Measurements from ENCODE around the gene ADSS1. TPM values are rescaled to one million over a fixed set of nuclear protein-coding genes. Genes with fewer than 3 reads are reported as not detected.

The ADSS1 gene
- total RNA-seq, 1 experiment from 2014 or later, result 9.9 TPM

GRCh38 chr14:104785708-104786080 is 61.7 kb downstream of the ADSS1 start:
- H3K4me2 ChIP-seq (ENCODE audit: low read length), result no peak overlapping the region
- no peaks in the 10 kb centered on the region for H3K27me3 ChIP-seq (ENCODE audit: insufficient read depth, low read length)
- ATAC-seq, result no peak
- no peaks in the 10 kb centered on the region for H3K9me3 ChIP-seq (ENCODE audit: control insufficient read depth in 1 of 2, insufficient read depth in 1 of 2, low read depth in 1 of 2, low read length in 2 of 2)
- H3K79me2 ChIP-seq (ENCODE audit: insufficient read depth, low read length), result peaks cover 45% of the 10 kb centered on the region; the same call in 1 of the 2 replicates
- no TSS peak for BruUV-seq (replicated peaks)
- intact Hi-C loops (cut with micrococcal nuclease), result no loop called here
- no peak overlapping the region for H3K9ac ChIP-seq (ENCODE audit: low read length)
- no peaks in the 10 kb centered on the region for H3K4me1 ChIP-seq (ENCODE audit: control insufficient read depth in 1 of 2, insufficient read depth in 2 of 2, low read length in 2 of 2)
- H2AFZ ChIP-seq (ENCODE audit: low read depth, low read length, poor library complexity, severe bottlenecking), result no peak overlapping the region
- CTCF ChIA-PET, result no interaction called here
- no peak for TF ChIP-seq YY1 (IDR thresholded peaks at IDR 0.05; ENCODE audit: extremely low read depth, insufficient replicate concordance, low read depth, low read length)
- TF ChIP-seq EZH2 (IDR thresholded peaks at IDR 0.05), result no peak
- no peak for TF ChIP-seq CBX3 (IDR thresholded peaks at IDR 0.05; ENCODE audit: low read depth)
- TF ChIP-seq, protein P1, sequence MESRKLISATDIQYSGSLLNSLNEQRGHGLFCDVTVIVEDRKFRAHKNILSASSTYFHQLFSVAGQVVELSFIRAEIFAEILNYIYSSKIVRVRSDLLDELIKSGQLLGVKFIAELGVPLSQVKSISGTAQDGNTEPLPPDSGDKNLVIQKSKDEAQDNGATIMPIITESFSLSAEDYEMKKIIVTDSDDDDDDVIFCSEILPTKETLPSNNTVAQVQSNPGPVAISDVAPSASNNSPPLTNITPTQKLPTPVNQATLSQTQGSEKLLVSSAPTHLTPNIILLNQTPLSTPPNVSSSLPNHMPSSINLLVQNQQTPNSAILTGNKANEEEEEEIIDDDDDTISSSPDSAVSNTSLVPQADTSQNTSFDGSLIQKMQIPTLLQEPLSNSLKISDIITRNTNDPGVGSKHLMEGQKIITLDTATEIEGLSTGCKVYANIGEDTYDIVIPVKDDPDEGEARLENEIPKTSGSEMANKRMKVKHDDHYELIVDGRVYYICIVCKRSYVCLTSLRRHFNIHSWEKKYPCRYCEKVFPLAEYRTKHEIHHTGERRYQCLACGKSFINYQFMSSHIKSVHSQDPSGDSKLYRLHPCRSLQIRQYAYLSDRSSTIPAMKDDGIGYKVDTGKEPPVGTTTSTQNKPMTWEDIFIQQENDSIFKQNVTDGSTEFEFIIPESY (IDR thresholded peaks at IDR 0.05; ENCODE audit: extremely low read depth, insufficient replicate concordance, low read length), result no peak
- no peak for TF ChIP-seq ZFX (IDR thresholded peaks at IDR 0.05)
- TF ChIP-seq, protein P2, sequence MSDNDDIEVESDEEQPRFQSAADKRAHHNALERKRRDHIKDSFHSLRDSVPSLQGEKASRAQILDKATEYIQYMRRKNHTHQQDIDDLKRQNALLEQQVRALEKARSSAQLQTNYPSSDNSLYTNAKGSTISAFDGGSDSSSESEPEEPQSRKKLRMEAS (IDR thresholded peaks at IDR 0.05), result no peak
- no peak overlapping the region for H3K4me3 ChIP-seq (replicated peaks in 1 of 2; ENCODE audit: low read depth in 1 of 2, low read length in 2 of 2)
- DNase-seq (ENCODE audit: low read depth, low spot score), result no peak
- POLR2A ChIA-PET, result no interaction called here
- no peak overlapping the region for H3K27ac ChIP-seq (ENCODE audit: low read depth, low read length)
- H3K36me3 ChIP-seq (ENCODE audit: control insufficient read depth in 1 of 2, insufficient read depth in 2 of 2, low read length in 2 of 2), result peaks cover 2 to 7% of the 10 kb centered on the region in 2 experiments; a peak in 3 of 4 replicates
- RAD21 ChIA-PET (ENCODE audit: low non-redundant PET in 1 of 2, low total read pairs in 2 of 2, uncharacterized antibody in 2 of 2, unreplicated experiment in 2 of 2), result no interaction called here
- no peaks in the 10 kb centered on the region for H3K9me2 ChIP-seq (ENCODE audit: insufficient read depth)
- no peaks in the 10 kb centered on the region for H4K20me1 ChIP-seq (ENCODE audit: insufficient read depth)

DNA sequence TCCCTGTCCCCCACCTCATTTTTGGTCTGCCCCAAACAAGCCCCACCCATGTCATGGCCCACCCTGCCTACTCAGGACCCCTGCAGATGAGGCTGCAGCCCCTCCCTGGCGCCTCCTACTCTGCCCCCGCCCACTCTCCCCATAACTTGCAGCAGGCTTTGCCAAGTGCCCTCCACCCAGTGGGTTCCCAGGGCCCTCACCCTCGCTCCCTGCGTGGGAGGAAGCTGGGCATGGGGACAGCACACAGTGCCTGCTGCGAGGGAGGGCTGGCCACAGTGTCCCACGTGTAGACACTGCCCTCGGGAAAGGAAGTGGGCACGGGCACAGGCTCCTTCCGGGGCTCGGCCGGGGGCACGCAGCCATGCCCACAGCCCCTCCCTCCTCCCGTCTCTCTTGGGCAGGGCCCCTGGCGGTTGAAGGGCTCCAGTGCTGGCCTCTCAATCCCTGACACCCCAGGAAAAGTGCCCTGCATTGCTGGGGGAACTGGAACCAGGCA is 62.1 kb downstream of the ADSS1 start:
- RAD21 ChIA-PET (ENCODE audit: low non-redundant PET in 1 of 2, low total read pairs in 2 of 2, uncharacterized antibody in 2 of 2, unreplicated experiment in 2 of 2), result no interaction called here
- no peak for DNase-seq (ENCODE audit: low read depth, low spot score)

More for the DNA sequence above, 62.1 kb downstream of the ADSS1 start:
- intact Hi-C loops (cut with micrococcal nuclease), result no loop called here
- Histone ChIP-seq H3K4me1 (ENCODE audit: control insufficient read depth in 1 of 2, insufficient read depth in 2 of 2, low read length in 2 of 2) (no peaks in the 10 kb centered on the region), H3K27ac (ENCODE audit: low read depth, low read length) (no peak overlapping the region), H3K4me2 (ENCODE audit: low read length) (no peak overlapping the region), H3K36me3 (ENCODE audit: control insufficient read depth in 1 of 2, insufficient read depth in 2 of 2, low read length in 2 of 2) (peaks cover 2 to 10% of the 10 kb centered on the region in 2 experiments; a peak in 3 of 4 replicates), H3K9me2 (ENCODE audit: insufficient read depth) (no peaks in the 10 kb centered on the region), H3K4me3 (replicated peaks in 1 of 2; ENCODE audit: low read depth in 1 of 2, low read length in 2 of 2) (no peak overlapping the region), H3K27me3 (ENCODE audit: insufficient read depth, low read length) (no peaks in the 10 kb centered on the region), H3K9ac (ENCODE audit: low read length) (no peak overlapping the region), H4K20me1 (ENCODE audit: insufficient read depth) (no peaks in the 10 kb centered on the region), H2AFZ (ENCODE audit: low read depth, low read length, poor library complexity, severe bottlenecking) (no peak overlapping the region), H3K79me2 (ENCODE audit: insufficient read depth, low read length) (peaks cover 49% of the 10 kb centered on the region; the same call in 1 of the 2 replicates), H3K9me3 (ENCODE audit: control insufficient read depth in 1 of 2, insufficient read depth in 1 of 2, low read depth in 1 of 2, low read length in 2 of 2) (no peaks in the 10 kb centered on the region)
- no TSS peak for BruUV-seq (replicated peaks)
- ATAC-seq, result no peak
- ChIA-PET CTCF (no interaction called here), POLR2A (no interaction called here)
- TF ChIP-seq EZH2 (IDR thresholded peaks at IDR 0.05) (no peak), JUND (IDR thresholded peaks at IDR 0.05) (no peak), ZNF274 (IDR thresholded peaks at IDR 0.05; ENCODE audit: low read depth, low read length) (no peak), TCF7L2 (IDR thresholded peaks at IDR 0.05; ENCODE audit: borderline replicate concordance, extremely low read depth, insufficient read depth, insufficient read length) (no peak), SIN3A (IDR thresholded peaks at IDR 0.05; ENCODE audit: low read depth) (no peak), POLR2AphosphoS5 (IDR thresholded peaks at IDR 0.05; ENCODE audit: low read depth, low read length) (no peak), ELF1 (IDR thresholded peaks at IDR 0.05; ENCODE audit: borderline replicate concordance, low read depth) (no peak), POLR2A (IDR thresholded peaks at IDR 0.05; ENCODE audit: borderline replicate concordance, extremely low read depth, insufficient read depth, insufficient read length) (no peak)
- TF ChIP-seq, protein P3, sequence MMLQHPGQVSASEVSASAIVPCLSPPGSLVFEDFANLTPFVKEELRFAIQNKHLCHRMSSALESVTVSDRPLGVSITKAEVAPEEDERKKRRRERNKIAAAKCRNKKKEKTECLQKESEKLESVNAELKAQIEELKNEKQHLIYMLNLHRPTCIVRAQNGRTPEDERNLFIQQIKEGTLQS (IDR thresholded peaks at IDR 0.05), result no peak
